HS-27A (cell line): ENCODE measurements around the gene SLC18B1.

ENCODE experiments used
- DNase-seq: peaks from one replicate; pipeline ENCODE4 v3.0.0-alpha.2; 2012; ENCODE audit warnings: low read depth, missing footprints

Gene SLC18B1

GRCh38 chr6:132797951-132798868 lies at the start of gene SLC18B1:
Gene SLC18B1, minus strand, starts transcription at chr6:132798637. Its CDS starts 181 bp downstream, at chr6:132798456.
- no peak for DNase-seq

- no peak for DNase-seq
These were observed 45.0 kb upstream of the SLC18B1 start for GRCh38 chr6:132843316-132844035.

GRCh38 chr6:132841966-132842365 lies 43.5 kb upstream of the SLC18B1 start:
- DNase-seq = no peak

- no peak for DNase-seq
These were observed 34.5 kb upstream of the SLC18B1 start for GRCh38 chr6:132832891-132833290.

GRCh38 chr6:132830334-132830751 lies 31.9 kb upstream of the SLC18B1 start:
- DNase-seq = no peak

GRCh38 chr6:132820629-132821381 lies 22.4 kb upstream of the SLC18B1 start:
- no peak for DNase-seq

GRCh38 chr6:132819405-132820161 lies 21.1 kb upstream of the SLC18B1 start:
- DNase-seq = no peak

- no peak for DNase-seq
These were observed 20.2 kb upstream of the SLC18B1 start for GRCh38 chr6:132818404-132819359.

GRCh38 chr6:132817554-132818403 lies 19.3 kb upstream of the SLC18B1 start:
- DNase-seq = no peak

- DNase-seq = no peak
These were observed 18.2 kb upstream of the SLC18B1 start for GRCh38 chr6:132816660-132817059.

- DNase-seq = no peak
These were observed 16.5 kb upstream of the SLC18B1 start for GRCh38 chr6:132814716-132815570.

- DNase-seq = no peak
These were observed 14.9 kb upstream of the SLC18B1 start for GRCh38 chr6:132813173-132813856.

- no peak for DNase-seq
These were observed 14.3 kb upstream of the SLC18B1 start for GRCh38 chr6:132812756-132813172.

GRCh38 chr6:132812255-132812732 lies 13.9 kb upstream of the SLC18B1 start:
- no peak for DNase-seq

- DNase-seq = no peak
These were observed 12.8 kb upstream of the SLC18B1 start for GRCh38 chr6:132811276-132811675.

- DNase-seq = no peak
These were observed 7.1 kb upstream of the SLC18B1 start for GRCh38 chr6:132805548-132805947.

- DNase-seq = no peak
These were observed 5.8 kb upstream of the SLC18B1 start for GRCh38 chr6:132804251-132804650.

GRCh38 chr6:132800656-132801055 lies 2.2 kb upstream of the SLC18B1 start:
- DNase-seq = no peak
